ENCODE data around the gene CLASRP. TPM values are rescaled to one million over a fixed set of nuclear protein-coding genes. Genes with fewer than 3 reads are reported as not detected.

The CLASRP gene
- total and polyA plus RNA-seq, 9 of the 15 experiments (the other 6 are each of a cell fraction or from before 2014, with no cell fraction given), result 0.94 to 86.3 (median 44.0) TPM

- TF ChIP-seq, protein P1, sequence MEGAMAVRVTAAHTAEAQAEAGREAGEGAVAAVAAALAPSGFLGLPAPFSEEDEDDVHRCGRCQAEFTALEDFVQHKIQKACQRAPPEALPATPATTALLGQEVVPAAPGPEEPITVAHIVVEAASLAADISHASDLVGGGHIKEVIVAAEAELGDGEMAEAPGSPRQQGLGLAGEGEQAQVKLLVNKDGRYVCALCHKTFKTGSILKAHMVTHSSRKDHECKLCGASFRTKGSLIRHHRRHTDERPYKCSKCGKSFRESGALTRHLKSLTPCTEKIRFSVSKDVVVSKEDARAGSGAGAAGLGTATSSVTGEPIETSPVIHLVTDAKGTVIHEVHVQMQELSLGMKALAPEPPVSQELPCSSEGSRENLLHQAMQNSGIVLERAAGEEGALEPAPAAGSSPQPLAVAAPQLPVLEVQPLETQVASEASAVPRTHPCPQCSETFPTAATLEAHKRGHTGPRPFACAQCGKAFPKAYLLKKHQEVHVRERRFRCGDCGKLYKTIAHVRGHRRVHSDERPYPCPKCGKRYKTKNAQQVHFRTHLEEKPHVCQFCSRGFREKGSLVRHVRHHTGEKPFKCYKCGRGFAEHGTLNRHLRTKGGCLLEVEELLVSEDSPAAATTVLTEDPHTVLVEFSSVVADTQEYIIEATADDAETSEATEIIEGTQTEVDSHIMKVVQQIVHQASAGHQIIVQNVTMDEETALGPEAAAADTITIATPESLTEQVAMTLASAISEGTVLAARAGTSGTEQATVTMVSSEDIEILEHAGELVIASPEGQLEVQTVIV (CRISPR knock-in tag; IDR thresholded peaks at IDR 0.05; ENCODE audit: borderline replicate concordance), result peak; percentile 32; the same call in 1 of the 2 replicates
- TF ChIP-seq MAFG (tag; conservative IDR thresholded peaks at IDR 0.05) (no peak), ZNF77 (CRISPR knock-in tag; IDR thresholded peaks at IDR 0.05) (no peak), ZFP36 (IDR thresholded peaks at IDR 0.05; ENCODE audit: low read depth, low read length, partially characterized antibody) (no peak), ADNP (tag; IDR thresholded peaks at IDR 0.05) (no peak), CBX1 (IDR thresholded peaks at IDR 0.05; ENCODE audit: low read depth) (peak; percentile 63; the same call in 1 of the 2 replicates), MTF1 (CRISPR knock-in tag; IDR thresholded peaks at IDR 0.05; ENCODE audit: borderline replicate concordance) (no peak), ZNF184 (CRISPR knock-in tag; IDR thresholded peaks at IDR 0.05) (no peak), SREBF2 (CRISPR knock-in tag; IDR thresholded peaks at IDR 0.05) (no peak), ZNF445 (CRISPR knock-in tag; IDR thresholded peaks at IDR 0.05; ENCODE audit: low read depth) (no peak), IRF2 (CRISPR knock-in tag; IDR thresholded peaks at IDR 0.05) (0 out of 2 replicates have a peak, but pooled peaks have one; percentile 65), SMARCA4 (IDR thresholded peaks at IDR 0.05) (no peak)
- TF ChIP-seq, protein P2, sequence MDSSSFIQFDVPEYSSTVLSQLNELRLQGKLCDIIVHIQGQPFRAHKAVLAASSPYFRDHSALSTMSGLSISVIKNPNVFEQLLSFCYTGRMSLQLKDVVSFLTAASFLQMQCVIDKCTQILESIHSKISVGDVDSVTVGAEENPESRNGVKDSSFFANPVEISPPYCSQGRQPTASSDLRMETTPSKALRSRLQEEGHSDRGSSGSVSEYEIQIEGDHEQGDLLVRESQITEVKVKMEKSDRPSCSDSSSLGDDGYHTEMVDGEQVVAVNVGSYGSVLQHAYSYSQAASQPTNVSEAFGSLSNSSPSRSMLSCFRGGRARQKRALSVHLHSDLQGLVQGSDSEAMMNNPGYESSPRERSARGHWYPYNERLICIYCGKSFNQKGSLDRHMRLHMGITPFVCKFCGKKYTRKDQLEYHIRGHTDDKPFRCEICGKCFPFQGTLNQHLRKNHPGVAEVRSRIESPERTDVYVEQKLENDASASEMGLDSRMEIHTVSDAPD (CRISPR knock-in tag; IDR thresholded peaks at IDR 0.05), result no peak
- TF ChIP-seq, protein P3, sequence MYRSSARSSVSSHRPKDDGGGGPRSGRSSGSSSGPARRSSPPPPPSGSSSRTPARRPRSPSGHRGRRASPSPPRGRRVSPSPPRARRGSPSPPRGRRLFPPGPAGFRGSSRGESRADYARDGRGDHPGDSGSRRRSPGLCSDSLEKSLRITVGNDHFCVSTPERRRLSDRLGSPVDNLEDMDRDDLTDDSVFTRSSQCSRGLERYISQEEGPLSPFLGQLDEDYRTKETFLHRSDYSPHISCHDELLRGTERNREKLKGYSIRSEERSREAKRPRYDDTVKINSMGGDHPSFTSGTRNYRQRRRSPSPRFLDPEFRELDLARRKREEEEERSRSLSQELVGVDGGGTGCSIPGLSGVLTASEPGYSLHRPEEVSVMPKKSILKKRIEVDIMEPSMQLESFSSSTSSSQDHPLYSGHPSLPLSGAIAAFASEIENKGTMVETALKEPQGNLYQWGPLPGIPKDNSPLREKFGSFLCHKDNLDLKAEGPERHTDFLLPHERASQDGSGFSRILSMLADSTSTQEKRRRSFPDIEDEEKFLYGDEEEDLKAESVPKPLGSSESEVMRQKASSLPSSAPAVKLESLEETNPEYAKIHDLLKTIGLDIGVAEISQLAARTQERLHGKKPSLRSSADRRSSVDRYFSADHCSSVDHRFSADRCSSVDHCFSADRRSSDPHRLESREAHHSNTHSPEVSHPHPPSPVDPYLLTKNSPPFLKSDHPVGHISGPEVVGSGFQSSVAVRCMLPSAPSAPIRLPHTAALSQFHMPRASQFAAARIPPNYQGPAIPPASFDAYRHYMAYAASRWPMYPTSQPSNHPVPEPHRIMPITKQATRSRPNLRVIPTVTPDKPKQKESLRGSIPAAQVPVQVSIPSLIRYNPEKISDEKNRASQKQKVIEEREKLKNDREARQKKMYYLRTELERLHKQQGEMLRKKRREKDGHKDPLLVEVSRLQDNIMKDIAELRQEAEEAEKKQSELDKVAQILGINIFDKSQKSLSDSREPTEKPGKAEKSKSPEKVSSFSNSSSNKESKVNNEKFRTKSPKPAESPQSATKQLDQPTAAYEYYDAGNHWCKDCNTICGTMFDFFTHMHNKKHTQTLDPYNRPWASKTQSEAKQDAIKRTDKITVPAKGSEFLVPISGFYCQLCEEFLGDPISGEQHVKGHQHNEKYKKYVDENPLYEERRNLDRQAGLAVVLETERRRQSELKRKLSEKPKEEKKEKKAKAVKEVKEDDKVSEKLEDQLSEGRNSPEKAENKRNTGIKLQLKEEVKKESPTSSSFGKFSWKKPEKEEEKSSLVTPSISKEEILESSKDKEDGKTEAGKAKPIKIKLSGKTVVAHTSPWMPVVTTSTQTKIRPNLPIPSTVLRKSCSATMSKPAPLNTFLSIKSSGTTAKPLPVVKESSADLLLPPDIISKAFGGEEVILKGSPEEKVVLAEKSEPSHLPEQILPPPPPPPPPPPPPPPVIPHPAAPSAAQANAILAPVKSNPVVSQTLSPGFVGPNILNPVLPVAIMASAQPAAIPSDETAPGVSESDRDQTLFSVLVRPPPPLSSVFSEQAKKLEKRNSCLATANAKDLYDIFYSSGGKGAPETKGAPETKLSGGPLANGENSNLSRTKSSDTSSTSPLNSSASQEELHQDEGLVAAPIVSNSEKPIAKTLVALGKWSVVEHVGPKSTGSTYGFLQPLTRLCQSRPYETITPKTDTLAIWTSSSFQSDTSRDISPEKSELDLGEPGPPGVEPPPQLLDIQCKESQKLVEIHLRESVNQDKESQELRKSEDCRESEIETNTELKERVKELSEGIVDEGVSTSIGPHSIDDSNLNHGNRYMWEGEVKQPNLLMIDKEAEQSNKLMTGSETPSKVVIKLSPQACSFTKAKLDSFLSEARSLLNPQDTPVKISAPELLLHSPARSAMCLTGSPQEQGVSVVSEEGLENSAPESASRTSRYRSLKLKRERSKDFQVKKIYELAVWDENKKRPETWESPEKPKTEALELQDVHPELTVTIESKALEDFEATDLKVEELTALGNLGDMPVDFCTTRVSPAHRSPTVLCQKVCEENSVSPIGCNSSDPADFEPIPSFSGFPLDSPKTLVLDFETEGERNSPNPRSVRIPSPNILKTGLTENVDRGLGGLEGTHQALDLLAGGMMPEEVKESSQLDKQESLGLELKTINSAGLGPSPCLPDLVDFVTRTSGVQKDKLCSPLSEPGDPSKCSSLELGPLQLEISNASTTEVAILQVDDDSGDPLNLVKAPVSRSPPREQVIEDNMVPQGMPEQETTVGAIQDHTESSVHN (IDR thresholded peaks at IDR 0.05; ENCODE audit: borderline replicate concordance in 1 of 2, low read depth in 1 of 2), result no peak
- TF ChIP-seq, protein P4, sequence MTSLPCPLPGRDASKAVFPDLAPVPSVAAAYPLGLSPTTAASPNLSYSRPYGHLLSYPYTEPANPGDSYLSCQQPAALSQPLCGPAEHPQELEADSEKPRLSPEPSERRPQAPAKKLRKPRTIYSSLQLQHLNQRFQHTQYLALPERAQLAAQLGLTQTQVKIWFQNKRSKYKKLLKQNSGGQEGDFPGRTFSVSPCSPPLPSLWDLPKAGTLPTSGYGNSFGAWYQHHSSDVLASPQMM (CRISPR knock-in tag; IDR thresholded peaks at IDR 0.05), result no peak
These were observed 40.4 kb downstream of the CLASRP start, which contains the start of gene GEMIN7 (continued) for GRCh38 chr19:45079063-45079910.
